GM12891 (cell line): ENCODE measurements around the gene CTNND2.

Experiments
- DNase-seq: peaks from one replicate; pipeline ENCODE4 v3.0.0; 2011; ENCODE audit warnings: low spot score; ENCODE audit not compliant: insufficient read length
- FAIRE-seq: peaks from 2 replicates; lab custom pipeline; 2011; peaks lifted over from hg19 to GRCh38; lab: Jason Lieb, UNC
- PAX5 ChIP-seq: IDR thresholded peaks from 2 replicates; pipeline ENCODE4 v1.6.1; 2011; ENCODE audit warnings: low read length, moderate library complexity, mild to moderate bottlenecking; ENCODE audit not compliant: insufficient read depth, severe bottlenecking
- POLR2A ChIP-seq: IDR thresholded peaks from 2 replicates; pipeline ENCODE4 v1.6.1; 2011; ENCODE audit warnings: low read depth, low read length, control low read depth
- POLR2AphosphoS5 ChIP-seq: IDR thresholded peaks from 2 replicates; pipeline ENCODE4 v1.6.1; 2011; ENCODE audit warnings: low read depth, low read length, control low read depth
- POU2F2 ChIP-seq: IDR thresholded peaks from 2 replicates; pipeline ENCODE4 v1.6.1; 2011; ENCODE audit warnings: low read depth, mild to moderate bottlenecking, control low read depth, low read length, moderate library complexity
- SPI1 ChIP-seq: IDR thresholded peaks from 2 replicates; pipeline ENCODE4 v1.6.1; 2011; ENCODE audit warnings: low read depth, low read length, control low read depth
- TAF1 ChIP-seq: IDR thresholded peaks from 2 replicates; pipeline ENCODE4 v1.6.1; 2011; ENCODE audit warnings: low read depth, low read length, control low read depth

The CTNND2 gene

DNA sequence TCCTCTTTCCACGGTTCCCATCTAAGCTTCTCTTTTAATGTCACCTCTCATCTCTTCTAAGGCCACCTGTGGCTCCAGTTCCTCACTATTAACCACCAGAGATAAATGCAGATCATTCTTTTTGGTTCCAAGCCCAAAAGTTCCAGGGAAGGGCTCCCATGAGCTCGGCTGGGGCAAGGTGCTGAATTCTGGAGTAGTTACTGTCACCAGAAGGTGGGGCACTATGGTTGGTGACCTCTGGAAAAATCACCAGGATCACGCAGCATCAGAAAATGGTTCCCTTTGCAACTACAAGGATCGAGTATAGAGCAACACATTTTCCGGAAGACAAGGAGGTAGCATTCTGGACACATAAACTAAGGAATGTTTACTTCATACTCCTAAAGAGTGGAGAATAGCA, 614.5 kb downstream of the CTNND2 start:
- no peak for FAIRE-seq
- no peak for TF ChIP-seq POLR2AphosphoS5
- TF ChIP-seq SPI1: no peak
- no peak for TF ChIP-seq POU2F2
- no peak for DNase-seq

GRCh38 chr5:11289208-11289607, 615.0 kb downstream of the CTNND2 start:
- DNase-seq: no peak
- FAIRE-seq: no peak
- TF ChIP-seq TAF1: no peak
- TF ChIP-seq POU2F2: no peak
- no peak for TF ChIP-seq PAX5
- TF ChIP-seq POLR2A: no peak

- FAIRE-seq: no peak
- TF ChIP-seq SPI1 (no peak), POLR2AphosphoS5 (no peak)
- DNase-seq: no peak
These were observed 622.4 kb downstream of the CTNND2 start for GRCh38 chr5:11281842-11282241.

DNA sequence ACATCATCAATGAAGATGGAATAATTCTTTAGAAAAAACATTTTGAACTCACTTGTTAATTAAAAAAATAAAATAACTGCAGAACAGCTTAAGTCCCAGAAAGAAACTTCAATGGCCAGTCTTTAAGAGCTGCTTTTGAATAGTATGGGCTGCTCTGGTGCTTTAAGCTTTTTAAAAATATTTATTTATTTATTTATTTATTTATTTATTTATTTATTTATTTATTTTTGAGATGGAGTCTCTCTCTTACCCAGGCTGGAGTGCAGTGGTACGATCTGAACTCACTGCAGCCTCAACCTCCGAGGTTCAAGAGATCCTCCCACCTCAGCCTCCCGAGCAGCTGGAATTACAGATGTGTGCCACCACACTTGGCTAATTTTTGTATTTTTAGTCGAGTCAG, 626.9 kb downstream of the CTNND2 start:
- no peak for DNase-seq
- no peak for FAIRE-seq
- no peak for TF ChIP-seq POU2F2
- no peak for TF ChIP-seq POLR2AphosphoS5
- no peak for TF ChIP-seq TAF1
- TF ChIP-seq POLR2A: no peak
- no peak for TF ChIP-seq SPI1
- no peak for TF ChIP-seq PAX5

- DNase-seq (no peak), FAIRE-seq (no peak)
- no peak for TF ChIP-seq POLR2A
- no peak for TF ChIP-seq SPI1
- no peak for TF ChIP-seq POU2F2
- no peak for TF ChIP-seq TAF1
- no peak for TF ChIP-seq POLR2AphosphoS5
- TF ChIP-seq PAX5: no peak
These were observed 630.9 kb downstream of the CTNND2 start for GRCh38 chr5:11273180-11273903.

- TF ChIP-seq POU2F2: no peak
- no peak for TF ChIP-seq TAF1
- TF ChIP-seq PAX5: no peak
- no peak for TF ChIP-seq SPI1
- no peak for TF ChIP-seq POLR2AphosphoS5
- TF ChIP-seq POLR2A: no peak
These were observed 634.7 kb downstream of the CTNND2 start for GRCh38 chr5:11269515-11269914.

GRCh38 chr5:11268891-11269290, 635.4 kb downstream of the CTNND2 start:
- DNase-seq: no peak
- no peak for FAIRE-seq
- TF ChIP-seq POU2F2: no peak
- TF ChIP-seq POLR2A: no peak
- TF ChIP-seq TAF1: no peak
- no peak for TF ChIP-seq POLR2AphosphoS5

More at GRCh38 chr5:11269515-11269914, 634.7 kb downstream of the CTNND2 start:
- no peak for FAIRE-seq
- DNase-seq: no peak

DNA sequence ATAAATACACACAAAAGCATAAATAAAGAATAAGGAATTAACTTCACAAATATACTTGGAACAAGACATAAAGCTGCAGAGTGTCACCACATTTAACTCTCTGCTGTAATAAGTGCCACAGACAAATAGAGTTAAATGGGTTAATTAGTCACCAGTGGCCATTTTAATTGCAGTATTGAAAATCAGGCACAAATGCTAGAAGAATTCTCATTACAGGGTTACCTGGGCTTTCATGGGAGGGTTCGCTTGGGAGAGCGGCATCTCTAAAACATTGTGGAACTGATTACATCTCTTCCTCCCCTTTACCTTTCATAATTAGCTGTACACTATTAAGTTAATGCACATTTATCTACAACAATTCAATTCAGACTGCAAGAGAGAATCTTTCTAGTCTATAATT, 637.9 kb downstream of the CTNND2 start:
- DNase-seq (no peak), FAIRE-seq (no peak)
- TF ChIP-seq TAF1 (no peak), SPI1 (no peak), POLR2A (no peak), POU2F2 (no peak), PAX5 (no peak), POLR2AphosphoS5 (no peak)

GRCh38 chr5:11261241-11261640, 643.0 kb downstream of the CTNND2 start:
- FAIRE-seq (no peak), DNase-seq (no peak)
- TF ChIP-seq SPI1 (no peak), TAF1 (no peak), POU2F2 (no peak), POLR2A (no peak), PAX5 (no peak)

- DNase-seq (no peak), FAIRE-seq (no peak)
These were observed 646.2 kb downstream of the CTNND2 start for GRCh38 chr5:11258001-11258400.

GRCh38 chr5:11252523-11252922, 651.7 kb downstream of the CTNND2 start:
- no peak for TF ChIP-seq TAF1
- DNase-seq (no peak), FAIRE-seq (no peak)

More at GRCh38 chr5:11258001-11258400, 646.2 kb downstream of the CTNND2 start:
- no peak for TF ChIP-seq POU2F2
- TF ChIP-seq POLR2A: no peak
- no peak for TF ChIP-seq SPI1
- TF ChIP-seq PAX5: no peak
- no peak for TF ChIP-seq TAF1
- TF ChIP-seq POLR2AphosphoS5: no peak
